ENCODE measurements around the gene CHMP5.

The CHMP5 gene

GRCh38 chr9:33318225-33318624 lies 53.4 kb downstream of the CHMP5 start:
- DNase-seq (ENCODE audit: low read depth): no peak

- DNase-seq (ENCODE audit: low read depth): no peak
These were observed 53.9 kb downstream of the CHMP5 start for GRCh38 chr9:33318781-33319180.

GRCh38 chr9:33320230-33320567 lies 55.4 kb downstream of the CHMP5 start:
- DNase-seq (ENCODE audit: low read depth): no peak

GRCh38 chr9:33320568-33321261 lies 55.9 kb downstream of the CHMP5 start:
- DNase-seq (ENCODE audit: low read depth): peak; percentile 96

- DNase-seq (ENCODE audit: low read depth): peak; percentile 90
These were observed 64.3 kb downstream of the CHMP5 start for GRCh38 chr9:33329117-33329563.

- DNase-seq (ENCODE audit: low read depth): peak; percentile 85
These were observed 65.1 kb downstream of the CHMP5 start for GRCh38 chr9:33329979-33330378.

GRCh38 chr9:33331377-33331891 lies 66.6 kb downstream of the CHMP5 start:
- DNase-seq (ENCODE audit: low read depth): no peak
